Stimulated activated CD8-positive, alpha-beta memory T cell treated with anti-CD3 and anti-CD28 coated beads, Interleukin-15, amount 100 ng/mL, for 1 hour (primary cell): Measurements from ENCODE around the gene SCAND1.
A peak's percentile ranks its signal among the peaks of the same experiment; 100 is the strongest.
"Not testable (repeated sequence)": the region's sequence is repeated elsewhere in the genome, so short reads cannot be mapped to it uniquely, and the experiment has no call there.

Experiments used
- DNase-seq: peaks from one replicate; pipeline ENCODE4 v3.0.0-alpha.2; 2020; ENCODE audit warnings: low read depth

SCAND1 gene

GRCh38 chr20:35954200-35954906 is at the start of gene SCAND1:
TSS of gene SCAND1 (minus strand) at chr20:35954502. CDS start at chr20:35954284, 218 bp downstream.
- peak; percentile 91 for DNase-seq

- no peak for DNase-seq
Measured at GRCh38 chr20:36004045-36004444, 49.7 kb upstream of the SCAND1 start.

- DNase-seq: no peak
Measured at GRCh38 chr20:36002855-36003254, 48.6 kb upstream of the SCAND1 start.

- not testable (repeated sequence) for DNase-seq
Measured at GRCh38 chr20:36001331-36001730, 47.0 kb upstream of the SCAND1 start.

DNA sequence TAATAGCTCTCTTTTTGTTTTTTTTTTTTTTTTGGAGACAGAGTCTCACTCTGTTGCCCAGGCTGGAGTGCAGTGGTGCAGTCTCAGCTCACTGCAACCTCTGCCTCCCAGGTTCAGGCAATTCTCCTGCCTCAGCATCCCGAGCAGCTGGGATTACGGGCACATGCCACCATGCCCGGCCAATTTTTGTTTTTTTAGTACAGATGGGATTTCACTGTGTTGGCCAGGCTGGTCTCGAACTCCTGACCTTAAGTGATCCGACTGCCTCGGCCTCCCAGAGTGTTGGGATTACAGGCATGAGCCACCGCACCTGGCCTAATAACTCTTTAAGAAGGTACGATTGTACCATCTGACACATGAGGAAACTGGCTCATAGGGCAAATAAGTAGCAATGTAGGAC is 42.2 kb upstream of the SCAND1 start:
- DNase-seq: not testable (repeated sequence)

DNA sequence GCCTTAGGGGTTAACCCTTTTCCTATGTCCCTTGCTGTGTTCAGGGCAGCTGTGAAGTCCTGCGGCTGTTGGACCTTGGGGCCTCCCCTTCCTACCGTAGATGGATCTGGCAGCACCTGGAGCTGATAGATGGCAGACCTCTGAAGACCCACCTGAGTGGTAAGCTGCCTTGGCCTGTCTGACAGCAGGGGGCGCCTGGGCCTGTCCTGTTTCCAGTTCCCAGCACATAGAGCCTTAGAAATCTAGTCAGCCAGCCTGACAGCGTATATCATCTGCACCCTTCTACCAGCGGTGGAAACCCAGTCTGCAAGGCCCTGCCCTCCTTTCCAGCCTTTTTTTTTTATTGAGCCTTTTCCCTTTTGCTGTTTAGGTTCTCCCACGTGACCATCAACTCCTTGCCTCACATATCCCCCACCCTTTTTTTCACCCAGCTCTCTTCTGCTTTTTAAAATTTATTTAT is 40.7 kb upstream of the SCAND1 start:
- DNase-seq: peak; percentile 77

- DNase-seq: no peak
Measured at GRCh38 chr20:35992713-35993335, 38.5 kb upstream of the SCAND1 start.

DNA sequence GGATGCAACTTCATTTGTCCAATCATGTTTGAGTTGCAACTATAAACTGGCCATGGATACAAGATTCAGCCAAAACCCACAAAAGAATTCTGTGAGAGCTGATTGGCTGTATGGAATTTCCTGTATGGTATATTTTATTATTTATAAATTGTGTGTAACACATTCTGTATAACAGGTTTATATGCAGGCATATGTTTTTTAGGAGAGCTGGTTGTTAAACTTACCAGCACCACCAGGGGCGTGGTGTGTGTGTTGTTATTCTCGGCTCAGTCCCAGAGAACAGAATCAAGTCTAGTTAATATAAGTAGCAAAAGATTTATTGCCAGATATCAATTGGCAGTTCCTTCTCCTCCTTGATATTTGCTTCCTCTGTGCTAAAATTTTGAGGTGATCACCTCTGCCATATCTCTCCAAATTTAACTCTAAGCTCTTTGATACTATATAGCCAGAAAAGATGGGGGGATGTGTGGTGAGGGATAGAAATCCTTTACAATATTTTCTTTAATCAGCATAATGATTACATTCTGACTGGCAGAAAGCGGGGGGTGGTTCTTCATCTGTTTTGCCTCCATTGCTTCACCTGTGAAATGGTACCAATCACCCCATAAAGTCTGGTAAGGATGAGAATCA is 37.0 kb upstream of the SCAND1 start:
- no peak for DNase-seq

GRCh38 chr20:35988910-35989463 is 34.7 kb upstream of the SCAND1 start:
- no peak for DNase-seq

GRCh38 chr20:35985806-35986205 is 31.5 kb upstream of the SCAND1 start:
- no peak for DNase-seq

DNA sequence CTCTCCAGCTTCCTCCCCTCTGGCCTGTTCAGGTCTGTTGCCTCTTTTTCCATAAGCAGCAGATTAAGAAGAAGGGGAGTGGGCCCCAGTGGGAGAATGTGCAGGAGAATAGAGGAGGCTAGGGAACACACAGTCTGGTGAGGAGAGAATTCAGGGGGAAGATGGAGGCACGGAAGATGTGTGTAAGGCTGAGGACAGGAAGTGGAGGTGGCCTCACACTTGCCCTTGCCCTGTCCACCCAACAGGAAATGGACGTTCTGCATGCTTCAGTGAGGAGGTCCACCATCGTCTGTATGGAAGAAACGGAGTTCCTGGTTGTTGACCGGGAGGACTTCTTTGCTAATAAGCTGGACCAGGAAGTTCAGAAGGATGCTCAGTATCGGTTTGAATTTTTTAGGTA is 30.1 kb upstream of the SCAND1 start:
- no peak for DNase-seq

DNA sequence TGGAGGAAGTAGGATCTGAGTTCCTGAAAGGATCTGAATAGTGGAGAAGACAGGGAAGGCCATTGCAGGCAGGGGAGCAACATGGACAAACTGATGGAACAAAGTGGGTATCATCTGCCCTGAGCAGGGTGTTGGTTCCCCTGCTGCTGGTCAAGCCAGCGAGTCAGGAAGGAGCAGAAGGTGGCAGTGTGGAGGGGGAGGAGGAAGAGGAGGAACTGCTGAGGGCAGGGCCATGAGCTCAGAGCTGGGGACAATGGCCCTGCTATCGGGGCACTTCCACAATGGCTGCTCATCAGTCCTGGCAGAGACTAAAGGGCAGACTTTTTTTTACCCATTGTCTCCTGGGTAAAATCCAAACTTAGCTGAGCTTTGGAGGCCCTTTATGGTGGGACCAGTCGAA is 27.7 kb upstream of the SCAND1 start:
- no peak for DNase-seq

GRCh38 chr20:35979544-35979943 is 25.2 kb upstream of the SCAND1 start:
- DNase-seq: no peak

DNA sequence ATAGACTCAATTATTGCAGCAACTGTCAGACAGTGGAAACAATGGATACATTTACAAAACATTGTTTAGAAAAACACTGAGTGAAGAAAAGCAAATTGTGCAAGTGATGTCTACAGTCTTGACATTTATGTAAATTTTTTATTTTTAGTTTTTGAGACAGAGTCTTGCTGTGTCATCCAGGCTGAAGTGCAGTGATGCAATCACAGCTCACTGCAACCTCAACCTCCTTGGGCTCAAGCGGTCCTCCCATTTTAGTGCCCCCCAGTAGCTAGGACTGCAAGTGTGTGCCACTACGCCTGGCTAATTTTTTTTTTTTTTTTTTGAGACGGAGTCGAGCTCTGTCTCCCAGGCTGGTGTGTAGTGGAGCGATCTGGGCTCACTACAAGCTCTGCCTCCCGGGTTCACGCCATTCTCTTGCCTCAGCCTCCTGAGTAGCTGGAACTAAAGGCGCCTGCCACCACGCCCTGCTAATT is 23.8 kb upstream of the SCAND1 start:
- no peak for DNase-seq

DNA sequence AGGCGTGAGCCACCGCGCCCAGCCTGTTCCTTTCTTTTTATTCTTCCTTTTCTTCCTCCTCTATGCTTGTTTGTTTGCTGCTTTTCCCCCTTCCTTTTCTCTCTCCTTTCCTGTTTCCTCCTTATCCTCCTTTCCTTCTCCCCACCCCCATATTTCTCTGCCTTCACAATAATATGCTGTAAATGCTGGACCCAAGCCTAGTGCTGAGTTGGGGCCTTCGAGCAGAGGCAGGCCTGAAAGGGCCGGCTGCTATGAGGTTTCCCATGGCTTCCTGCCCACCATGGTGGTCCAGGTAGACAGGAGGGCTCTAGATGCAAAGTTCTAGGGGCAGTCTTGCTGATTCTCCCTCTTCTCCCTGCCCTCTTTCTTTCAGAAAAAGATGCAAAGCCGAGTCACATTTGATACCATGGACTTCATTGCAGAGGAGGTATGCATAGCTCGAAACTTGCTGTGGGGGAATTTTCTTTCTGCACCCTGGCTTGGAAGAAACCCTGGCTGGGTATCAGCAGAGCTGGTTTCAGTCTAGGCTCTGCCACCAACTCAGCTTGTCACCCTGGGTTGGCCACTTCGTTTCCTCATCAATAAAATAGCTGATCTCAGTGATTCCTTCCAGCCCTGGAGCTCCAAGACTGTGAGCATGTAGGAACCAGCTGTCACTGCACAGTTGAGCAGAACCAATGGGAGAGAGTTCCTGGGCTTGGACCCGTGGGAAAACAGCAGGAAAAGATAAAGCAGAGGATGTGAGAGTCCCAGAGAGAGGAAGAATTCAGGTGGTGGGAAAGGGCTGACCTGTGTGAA is 21.5 kb upstream of the SCAND1 start:
- no peak for DNase-seq

GRCh38 chr20:35974256-35974655 is 20.0 kb upstream of the SCAND1 start:
- DNase-seq: no peak

GRCh38 chr20:35972462-35972861 is 18.2 kb upstream of the SCAND1 start:
- DNase-seq: no peak

- no peak for DNase-seq
Measured at GRCh38 chr20:35971981-35972380, 17.7 kb upstream of the SCAND1 start.

- DNase-seq: no peak
Measured at GRCh38 chr20:35968930-35969329, 14.6 kb upstream of the SCAND1 start.

GRCh38 chr20:35967979-35968640 is 13.8 kb upstream of the SCAND1 start, which contains the start of gene CNBD2:
TSS of gene CNBD2 (plus strand) at chr20:35968590. CDS start at chr20:35968763, 173 bp downstream.
- no peak for DNase-seq

DNA sequence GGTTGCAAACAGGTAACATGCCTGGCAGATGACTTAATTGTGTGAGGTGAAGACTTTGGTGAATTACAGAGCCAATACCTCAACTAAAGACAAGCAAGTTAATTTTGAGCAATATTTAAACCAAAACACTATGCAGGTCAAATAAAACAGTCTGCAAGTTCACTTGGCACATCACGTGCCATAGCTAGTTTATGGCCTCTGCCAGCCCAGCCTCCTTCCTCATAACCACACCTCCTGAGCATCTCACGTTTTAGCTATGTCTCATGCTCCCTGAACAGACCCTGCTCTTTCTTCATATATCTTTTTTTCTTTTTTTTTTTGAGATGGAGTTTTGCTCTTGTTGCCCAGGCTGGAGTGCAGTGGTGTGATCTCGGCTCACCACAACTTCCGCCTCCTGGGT is 9.6 kb upstream of the SCAND1 start:
- no peak for DNase-seq
